GM19099 (cell line): ENCODE data around the gene EVX1.

Source experiments
- POLR2A ChIP-seq: IDR thresholded peaks from 3 replicates; pipeline ENCODE4 v1.6.1; 2011; ENCODE audit warnings: low read depth; ENCODE audit not compliant: insufficient read length; ENCODE audit errors: extremely low read depth

EVX1 gene

GRCh38 chr7:27213433-27214238 lies 29.0 kb upstream of the EVX1 start:
- no peak for TF ChIP-seq POLR2A

GRCh38 chr7:27214239-27214950 lies 28.2 kb upstream of the EVX1 start:
- no peak for TF ChIP-seq POLR2A

- TF ChIP-seq POLR2A: no peak
Observed at GRCh38 chr7:27215356-27215755, 27.2 kb upstream of the EVX1 start.

GRCh38 chr7:27217951-27218350 lies 24.7 kb upstream of the EVX1 start:
- TF ChIP-seq POLR2A: no peak

- no peak for TF ChIP-seq POLR2A
Observed at GRCh38 chr7:27219821-27220220, 22.8 kb upstream of the EVX1 start.

- no peak for TF ChIP-seq POLR2A
Observed at GRCh38 chr7:27220440-27220955, 22.1 kb upstream of the EVX1 start.

- TF ChIP-seq POLR2A: no peak
Observed at GRCh38 chr7:27221201-27221797, 21.3 kb upstream of the EVX1 start.

- TF ChIP-seq POLR2A: no peak
Observed at GRCh38 chr7:27223941-27224575, 18.5 kb upstream of the EVX1 start.

- no peak for TF ChIP-seq POLR2A
Observed at GRCh38 chr7:27224983-27225934, 17.3 kb upstream of the EVX1 start.

- no peak for TF ChIP-seq POLR2A
Observed at GRCh38 chr7:27229448-27229847, 13.2 kb upstream of the EVX1 start.

- TF ChIP-seq POLR2A: no peak
Observed at GRCh38 chr7:27235387-27236311, 7.0 kb upstream of the EVX1 start.

GRCh38 chr7:27237735-27238334 lies 4.8 kb upstream of the EVX1 start:
- no peak for TF ChIP-seq POLR2A

GRCh38 chr7:27238979-27239386 lies 3.6 kb upstream of the EVX1 start:
- TF ChIP-seq POLR2A: no peak
